Stimulated activated memory B cell treated with anti-CD40 and anti-IgM and Interleukin-4, amounts not matched to agents 10 μg/mL and 1 μg/mL and 100 μg/mL, for 72 hours (primary cell): ENCODE results near the gene MCM3.

Experiments used
- ATAC-seq: fragments of 150-1000 bp; cut with Tn5 transposase; 2 replicates; pipeline ENCODE4 v1.10.0; 2021
- H3K27ac Mint-ChIP-seq: one replicate; pipeline ENCODE4 v1.8.0; 2022; ENCODE audit warnings: mild to moderate bottlenecking, mixed read lengths
- H3K27me3 Mint-ChIP-seq: one replicate; pipeline ENCODE4 v1.8.0; 2022; ENCODE audit warnings: mixed read lengths
- H3K36me3 Mint-ChIP-seq: one replicate; pipeline ENCODE4 v1.8.0; 2022; ENCODE audit warnings: mixed read lengths
- H3K4me1 Mint-ChIP-seq: one replicate; pipeline ENCODE4 v1.8.0; 2022; ENCODE audit warnings: mixed read lengths
- H3K4me3 Mint-ChIP-seq: one replicate; pipeline ENCODE4 v1.8.0; 2022; ENCODE audit warnings: mild to moderate bottlenecking, moderate library complexity, mixed read lengths
- H3K9me3 Mint-ChIP-seq: one replicate; pipeline ENCODE4 v1.8.0; 2022; ENCODE audit warnings: mixed read lengths

The MCM3 gene

GRCh38 chr6:52284460-52285176 lies at the start of gene MCM3:
MCM3 (minus strand) TSS chr6:52284742; CDS start chr6:52284674, 68 bp downstream.
- no peak within 1 kb of the TSS for H3K27ac Mint-ChIP-seq
- H3K4me3 Mint-ChIP-seq, result peak within 1 kb of the TSS; percentile 70
- peaks cover 19% of the 10 kb centered on the region for H3K4me1 Mint-ChIP-seq

GRCh38 chr6:52333840-52334200 lies 49.3 kb upstream of the MCM3 start:
- no peak overlapping the region for H3K4me3 Mint-ChIP-seq
- H3K27ac Mint-ChIP-seq, result peak overlapping the region; percentile 26
- peaks cover 27% of the 10 kb centered on the region for H3K4me1 Mint-ChIP-seq
- H3K36me3 Mint-ChIP-seq, result no peaks in the 10 kb centered on the region
- H3K9me3 Mint-ChIP-seq, result no peaks in the 10 kb centered on the region
- ATAC-seq, result no peak
- no peaks in the 10 kb centered on the region for H3K27me3 Mint-ChIP-seq

More at GRCh38 chr6:52284460-52285176, at the start of gene MCM3:
- no peaks in the 10 kb centered on the region for H3K9me3 Mint-ChIP-seq
- peak; percentile 100 for ATAC-seq
- H3K36me3 Mint-ChIP-seq, result peaks cover 32% of the 10 kb centered on the region
- H3K27me3 Mint-ChIP-seq, result no peaks in the 10 kb centered on the region

GRCh38 chr6:52331793-52332457 lies 47.4 kb upstream of the MCM3 start:
- H3K4me1 Mint-ChIP-seq, result peaks cover 27% of the 10 kb centered on the region
- H3K27me3 Mint-ChIP-seq, result no peaks in the 10 kb centered on the region
- H3K27ac Mint-ChIP-seq, result no peak overlapping the region
- H3K4me3 Mint-ChIP-seq, result no peak overlapping the region
- ATAC-seq, result no peak
- no peaks in the 10 kb centered on the region for H3K36me3 Mint-ChIP-seq
- H3K9me3 Mint-ChIP-seq, result no peaks in the 10 kb centered on the region

GRCh38 chr6:52330470-52330869 lies 45.9 kb upstream of the MCM3 start:
- no peak for ATAC-seq
- no peak overlapping the region for H3K4me3 Mint-ChIP-seq
- H3K4me1 Mint-ChIP-seq, result peaks cover 27% of the 10 kb centered on the region
- no peak overlapping the region for H3K27ac Mint-ChIP-seq
- H3K27me3 Mint-ChIP-seq, result no peaks in the 10 kb centered on the region
- H3K9me3 Mint-ChIP-seq, result no peaks in the 10 kb centered on the region
- H3K36me3 Mint-ChIP-seq, result no peaks in the 10 kb centered on the region

GRCh38 chr6:52328729-52329128 lies 44.2 kb upstream of the MCM3 start:
- H3K36me3 Mint-ChIP-seq, result no peaks in the 10 kb centered on the region
- H3K27me3 Mint-ChIP-seq, result no peaks in the 10 kb centered on the region
- no peaks in the 10 kb centered on the region for H3K9me3 Mint-ChIP-seq
- peaks cover 18% of the 10 kb centered on the region for H3K4me1 Mint-ChIP-seq
- H3K27ac Mint-ChIP-seq, result no peak overlapping the region
- no peak for ATAC-seq
- no peak overlapping the region for H3K4me3 Mint-ChIP-seq

- Mint-ChIP-seq H3K27me3 (no peaks in the 10 kb centered on the region), H3K4me3 (no peak overlapping the region), H3K27ac (no peak overlapping the region), H3K36me3 (no peaks in the 10 kb centered on the region), H3K9me3 (no peaks in the 10 kb centered on the region), H3K4me1 (peaks cover 13% of the 10 kb centered on the region)
- ATAC-seq, result no peak
Measured at GRCh38 chr6:52328303-52328662, 43.7 kb upstream of the MCM3 start.

- H3K4me3 Mint-ChIP-seq, result no peak overlapping the region
- H3K9me3 Mint-ChIP-seq, result no peaks in the 10 kb centered on the region
- peaks cover 8% of the 10 kb centered on the region for H3K4me1 Mint-ChIP-seq
- H3K36me3 Mint-ChIP-seq, result no peaks in the 10 kb centered on the region
- no peak overlapping the region for H3K27ac Mint-ChIP-seq
- no peak for ATAC-seq
- no peaks in the 10 kb centered on the region for H3K27me3 Mint-ChIP-seq
Measured at GRCh38 chr6:52326540-52327364, 42.2 kb upstream of the MCM3 start.

- Mint-ChIP-seq H3K27ac (no peak overlapping the region), H3K9me3 (no peaks in the 10 kb centered on the region), H3K4me1 (peaks cover 8% of the 10 kb centered on the region), H3K27me3 (no peaks in the 10 kb centered on the region), H3K36me3 (no peaks in the 10 kb centered on the region), H3K4me3 (no peak overlapping the region)
- ATAC-seq, result no peak
Measured at GRCh38 chr6:52325695-52326471, 41.3 kb upstream of the MCM3 start.

GRCh38 chr6:52324189-52324588 lies 39.6 kb upstream of the MCM3 start:
- Mint-ChIP-seq H3K36me3 (no peaks in the 10 kb centered on the region), H3K27ac (no peak overlapping the region), H3K9me3 (no peaks in the 10 kb centered on the region), H3K4me3 (no peak overlapping the region), H3K4me1 (peaks cover 4% of the 10 kb centered on the region), H3K27me3 (no peaks in the 10 kb centered on the region)
- ATAC-seq, result no peak

GRCh38 chr6:52317841-52318581 lies 33.5 kb upstream of the MCM3 start:
- no peaks in the 10 kb centered on the region for H3K9me3 Mint-ChIP-seq
- peak; percentile 86 for ATAC-seq
- peaks cover 19% of the 10 kb centered on the region for H3K4me1 Mint-ChIP-seq
- H3K36me3 Mint-ChIP-seq, result no peaks in the 10 kb centered on the region
- H3K4me3 Mint-ChIP-seq, result no peak overlapping the region
- no peaks in the 10 kb centered on the region for H3K27me3 Mint-ChIP-seq
- H3K27ac Mint-ChIP-seq, result no peak overlapping the region

GRCh38 chr6:52317211-52317610 lies 32.7 kb upstream of the MCM3 start:
- Mint-ChIP-seq H3K4me1 (peaks cover 19% of the 10 kb centered on the region), H3K4me3 (no peak overlapping the region), H3K9me3 (no peaks in the 10 kb centered on the region), H3K27ac (no peak overlapping the region), H3K36me3 (no peaks in the 10 kb centered on the region), H3K27me3 (no peaks in the 10 kb centered on the region)
- ATAC-seq, result no peak

GRCh38 chr6:52314752-52315151 lies 30.2 kb upstream of the MCM3 start:
- H3K9me3 Mint-ChIP-seq, result no peaks in the 10 kb centered on the region
- no peak for ATAC-seq
- peak overlapping the region; percentile 7 for H3K27ac Mint-ChIP-seq
- no peak overlapping the region for H3K4me3 Mint-ChIP-seq
- peaks cover 26% of the 10 kb centered on the region for H3K4me1 Mint-ChIP-seq
- H3K27me3 Mint-ChIP-seq, result no peaks in the 10 kb centered on the region
- no peaks in the 10 kb centered on the region for H3K36me3 Mint-ChIP-seq

GRCh38 chr6:52312461-52312860 lies 27.9 kb upstream of the MCM3 start:
- Mint-ChIP-seq H3K27me3 (no peaks in the 10 kb centered on the region), H3K36me3 (no peaks in the 10 kb centered on the region), H3K9me3 (peaks cover under 1% of the 10 kb centered on the region), H3K27ac (no peak overlapping the region), H3K4me3 (no peak overlapping the region), H3K4me1 (peaks cover 19% of the 10 kb centered on the region)
- ATAC-seq, result no peak

GRCh38 chr6:52310932-52311331 lies 26.4 kb upstream of the MCM3 start:
- Mint-ChIP-seq H3K4me1 (peaks cover 34% of the 10 kb centered on the region), H3K9me3 (peaks cover 2% of the 10 kb centered on the region), H3K27ac (no peak overlapping the region), H3K36me3 (no peaks in the 10 kb centered on the region), H3K4me3 (no peak overlapping the region), H3K27me3 (no peaks in the 10 kb centered on the region)
- ATAC-seq, result no peak
